Ectodermal cell (in vitro differentiated cells): ENCODE data around the gene RHOU.

Experiments used
- H3K27ac ChIP-seq: 2 replicates; pipeline ENCODE4 v1.7.0; 2013; ENCODE audit warnings: mild to moderate bottlenecking, low read depth, low read length; ENCODE audit not compliant: insufficient read depth, poor library complexity, severe bottlenecking
- H3K27me3 ChIP-seq: 2 replicates; pipeline ENCODE4 v1.7.0; 2013; ENCODE audit warnings: mild to moderate bottlenecking, low read length; ENCODE audit not compliant: insufficient read depth, control insufficient read depth, poor library complexity, severe bottlenecking
- H3K36me3 ChIP-seq: one replicate; pipeline ENCODE4 v1.7.0; 2013; ENCODE audit warnings: low read length; ENCODE audit not compliant: control insufficient read depth, insufficient read depth
- H3K4me1 ChIP-seq: one replicate; pipeline ENCODE4 v1.7.0; 2013; ENCODE audit warnings: low read length; ENCODE audit not compliant: control insufficient read depth, insufficient read depth
- H3K4me3 ChIP-seq: 2 replicates; pipeline ENCODE4 v1.7.0; 2013; ENCODE audit warnings: low read depth, low read length, control low read depth; ENCODE audit not compliant: insufficient read depth
- H3K9me3 ChIP-seq: 2 replicates; pipeline ENCODE4 v1.7.0; 2013; ENCODE audit warnings: mild to moderate bottlenecking, low read length, moderate library complexity; ENCODE audit not compliant: control insufficient read depth
- WGBS, 2 experiments: methylation state at CpG; one replicate each; pipeline ENCODE4 v1.1.7; 2013; ENCODE audit warnings: missing lambda C conversion rate in 2 of 2; 5-methylcytosine and 5-hydroxymethylcytosine counted together

RHOU gene

GRCh38 chr1:228735871-228736586 is 750 bp downstream of the RHOU start:
- Histone ChIP-seq H3K36me3 (peaks cover 5% of the 10 kb centered on the region), H3K9me3 (no peaks in the 10 kb centered on the region), H3K27ac (no peak overlapping the region), H3K4me3 (peak overlapping the region; percentile 62), H3K4me1 (peaks cover 8% of the 10 kb centered on the region), H3K27me3 (peaks cover 4% of the 10 kb centered on the region)
- 0% methylated on average over 60 of the region's 60 CpGs for WGBS, 2 experiments

GRCh38 chr1:228736844-228737445 is 1.7 kb downstream of the RHOU start:
- peaks cover 4% of the 10 kb centered on the region for H3K27me3 ChIP-seq
- H3K9me3 ChIP-seq: no peaks in the 10 kb centered on the region
- H3K4me3 ChIP-seq: peak overlapping the region; percentile 62
- no peak overlapping the region for H3K27ac ChIP-seq
- peaks cover 8% of the 10 kb centered on the region for H3K4me1 ChIP-seq
- peaks cover 7% of the 10 kb centered on the region for H3K36me3 ChIP-seq
- WGBS, 2 experiments: 54 to 60% methylated on average over 4 of the region's 5 CpGs

- Histone ChIP-seq H3K27ac (no peak overlapping the region), H3K4me3 (peak overlapping the region; percentile 62)
- whole genome bisulfite sequencing, 2 experiments: 56 to 58% methylated on average over 8 of the region's 8 CpGs
Measured at GRCh38 chr1:228737601-228738041, 2.3 kb downstream of the RHOU start.

GRCh38 chr1:228739826-228740225 is 4.5 kb downstream of the RHOU start:
- 79 to 82% methylated on average over 3 to 4 of the region's 4 CpGs for WGBS, 2 experiments
- Histone ChIP-seq H3K9me3 (no peaks in the 10 kb centered on the region), H3K4me1 (peaks cover 8% of the 10 kb centered on the region), H3K27me3 (no peaks in the 10 kb centered on the region), H3K36me3 (peaks cover 11% of the 10 kb centered on the region), H3K4me3 (no peak overlapping the region), H3K27ac (no peak overlapping the region)

More at GRCh38 chr1:228737601-228738041, 2.3 kb downstream of the RHOU start:
- Histone ChIP-seq H3K4me1 (peaks cover 8% of the 10 kb centered on the region), H3K9me3 (no peaks in the 10 kb centered on the region), H3K27me3 (peaks cover 4% of the 10 kb centered on the region), H3K36me3 (peaks cover 7% of the 10 kb centered on the region)

GRCh38 chr1:228740543-228741317 is 5.5 kb downstream of the RHOU start:
- no peaks in the 10 kb centered on the region for H3K9me3 ChIP-seq
- H3K27me3 ChIP-seq: no peaks in the 10 kb centered on the region
- H3K4me3 ChIP-seq: no peak overlapping the region
- H3K36me3 ChIP-seq: peaks cover 11% of the 10 kb centered on the region
- H3K4me1 ChIP-seq: peaks cover 8% of the 10 kb centered on the region
- WGBS, 2 experiments: 93 to 96% methylated on average over 8 of the region's 8 CpGs
- H3K27ac ChIP-seq: no peak overlapping the region

- no peak overlapping the region for H3K27ac ChIP-seq
- WGBS, 2 experiments: 89 to 93% methylated on average over 6 to 8 of the region's 8 CpGs
- peaks cover 8% of the 10 kb centered on the region for H3K4me1 ChIP-seq
- H3K36me3 ChIP-seq: peaks cover 15% of the 10 kb centered on the region
- H3K9me3 ChIP-seq: no peaks in the 10 kb centered on the region
- no peaks in the 10 kb centered on the region for H3K27me3 ChIP-seq
- no peak overlapping the region for H3K4me3 ChIP-seq
Measured at GRCh38 chr1:228742281-228742860, 7.1 kb downstream of the RHOU start.

GRCh38 chr1:228743405-228743804 is 8.1 kb downstream of the RHOU start:
- Histone ChIP-seq H3K4me3 (no peak overlapping the region), H3K27ac (no peak overlapping the region), H3K9me3 (no peaks in the 10 kb centered on the region), H3K4me1 (peaks cover 6% of the 10 kb centered on the region), H3K36me3 (peaks cover 15% of the 10 kb centered on the region), H3K27me3 (no peaks in the 10 kb centered on the region)
- WGBS, 2 experiments: 94 to 96% methylated on average over 13 of the region's 13 CpGs

GRCh38 chr1:228744356-228744755 is 9.1 kb downstream of the RHOU start:
- Histone ChIP-seq H3K4me3 (no peak overlapping the region), H3K4me1 (peaks cover 4% of the 10 kb centered on the region)

GRCh38 chr1:228744918-228745317 is 9.6 kb downstream of the RHOU start:
- H3K36me3 ChIP-seq: peaks cover 11% of the 10 kb centered on the region
- H3K4me1 ChIP-seq: no peaks in the 10 kb centered on the region
- 91 to 96% methylated on average over 6 of the region's 6 CpGs for WGBS, 2 experiments
- no peak overlapping the region for H3K27ac ChIP-seq
- H3K9me3 ChIP-seq: no peaks in the 10 kb centered on the region
- H3K27me3 ChIP-seq: no peaks in the 10 kb centered on the region
- no peak overlapping the region for H3K4me3 ChIP-seq

More at GRCh38 chr1:228744356-228744755, 9.1 kb downstream of the RHOU start:
- no peaks in the 10 kb centered on the region for H3K27me3 ChIP-seq
- H3K9me3 ChIP-seq: no peaks in the 10 kb centered on the region
- H3K36me3 ChIP-seq: peaks cover 15% of the 10 kb centered on the region
- no peak overlapping the region for H3K27ac ChIP-seq
- WGBS, 2 experiments: 80% methylated on average over 6 of the region's 6 CpGs

- Histone ChIP-seq H3K4me3 (no peak overlapping the region), H3K9me3 (no peaks in the 10 kb centered on the region), H3K27ac (no peak overlapping the region), H3K36me3 (peaks cover 11% of the 10 kb centered on the region), H3K4me1 (no peaks in the 10 kb centered on the region), H3K27me3 (no peaks in the 10 kb centered on the region)
- 96 to 100% methylated on average over 3 to 4 of the region's 4 CpGs for WGBS, 2 experiments
Measured at GRCh38 chr1:228745497-228745896, 10.2 kb downstream of the RHOU start.
